Measurements from ENCODE around the gene FIG4.
"Not testable (repeated sequence)": the region's sequence is repeated elsewhere in the genome, so short reads cannot be mapped to it uniquely, and the experiment has no call there.

FIG4 gene

GRCh38 chr6:109713097-109713496 lies 22.0 kb downstream of the FIG4 start:
- Histone ChIP-seq H2AFZ (ENCODE audit: low read depth, low read length) (no peak overlapping the region), H3K4me3 (ENCODE audit: low read length) (no peak overlapping the region), H3K9me3 (ENCODE audit: low read length) (no peaks in the 10 kb centered on the region), H3K4me1 (ENCODE audit: insufficient read depth, low read length) (no peaks in the 10 kb centered on the region), H3K36me3 (ENCODE audit: insufficient read depth, low read length) (no peaks in the 10 kb centered on the region), H3K27me3 (ENCODE audit: insufficient read depth, low read length) (no peaks in the 10 kb centered on the region)

- Histone ChIP-seq H3K27me3 (ENCODE audit: insufficient read depth, low read length) (no peaks in the 10 kb centered on the region), H3K4me3 (ENCODE audit: low read length) (no peak overlapping the region), H3K9me3 (ENCODE audit: low read length) (no peaks in the 10 kb centered on the region), H3K36me3 (ENCODE audit: insufficient read depth, low read length) (peaks cover 2% of the 10 kb centered on the region), H3K4me1 (ENCODE audit: insufficient read depth, low read length) (no peaks in the 10 kb centered on the region), H2AFZ (ENCODE audit: low read depth, low read length) (no peak overlapping the region)
These were observed 23.1 kb downstream of the FIG4 start for GRCh38 chr6:109714166-109714565.

- no peaks in the 10 kb centered on the region for H3K9me3 ChIP-seq (ENCODE audit: low read length)
- H3K4me1 ChIP-seq (ENCODE audit: insufficient read depth, low read length) = no peaks in the 10 kb centered on the region
- no peak overlapping the region for H3K4me3 ChIP-seq (ENCODE audit: low read length)
- H3K27me3 ChIP-seq (ENCODE audit: insufficient read depth, low read length) = no peaks in the 10 kb centered on the region
- H2AFZ ChIP-seq (ENCODE audit: low read depth, low read length) = no peak overlapping the region
- H3K36me3 ChIP-seq (ENCODE audit: insufficient read depth, low read length) = peaks cover 4% of the 10 kb centered on the region
These were observed 23.5 kb downstream of the FIG4 start for GRCh38 chr6:109714611-109715010.

- no peak overlapping the region for H3K4me3 ChIP-seq (ENCODE audit: low read length)
- H2AFZ ChIP-seq (ENCODE audit: low read depth, low read length) = no peak overlapping the region
- no peaks in the 10 kb centered on the region for H3K9me3 ChIP-seq (ENCODE audit: low read length)
- no peaks in the 10 kb centered on the region for H3K27me3 ChIP-seq (ENCODE audit: insufficient read depth, low read length)
- H3K36me3 ChIP-seq (ENCODE audit: insufficient read depth, low read length) = peaks cover 4% of the 10 kb centered on the region
- no peaks in the 10 kb centered on the region for H3K4me1 ChIP-seq (ENCODE audit: insufficient read depth, low read length)
These were observed 24.5 kb downstream of the FIG4 start for GRCh38 chr6:109715616-109716015.

GRCh38 chr6:109717971-109718370 lies 26.9 kb downstream of the FIG4 start:
- Histone ChIP-seq H3K36me3 (ENCODE audit: insufficient read depth, low read length) (peaks cover 4% of the 10 kb centered on the region), H3K4me3 (ENCODE audit: low read length) (no peak overlapping the region), H3K9me3 (ENCODE audit: low read length) (no peaks in the 10 kb centered on the region), H2AFZ (ENCODE audit: low read depth, low read length) (no peak overlapping the region), H3K27me3 (ENCODE audit: insufficient read depth, low read length) (no peaks in the 10 kb centered on the region), H3K4me1 (ENCODE audit: insufficient read depth, low read length) (no peaks in the 10 kb centered on the region)

GRCh38 chr6:109718991-109719390 lies 27.9 kb downstream of the FIG4 start:
- H3K9me3 ChIP-seq (ENCODE audit: low read length) = no peaks in the 10 kb centered on the region
- no peaks in the 10 kb centered on the region for H3K27me3 ChIP-seq (ENCODE audit: insufficient read depth, low read length)
- no peak overlapping the region for H3K4me3 ChIP-seq (ENCODE audit: low read length)
- H2AFZ ChIP-seq (ENCODE audit: low read depth, low read length) = no peak overlapping the region
- H3K4me1 ChIP-seq (ENCODE audit: insufficient read depth, low read length) = no peaks in the 10 kb centered on the region
- peaks cover 4% of the 10 kb centered on the region for H3K36me3 ChIP-seq (ENCODE audit: insufficient read depth, low read length)

- no peak overlapping the region for H3K4me3 ChIP-seq (ENCODE audit: low read length)
- no peaks in the 10 kb centered on the region for H3K4me1 ChIP-seq (ENCODE audit: insufficient read depth, low read length)
- H2AFZ ChIP-seq (ENCODE audit: low read depth, low read length) = no peak overlapping the region
- H3K9me3 ChIP-seq (ENCODE audit: low read length) = no peaks in the 10 kb centered on the region
- H3K36me3 ChIP-seq (ENCODE audit: insufficient read depth, low read length) = peaks cover 4% of the 10 kb centered on the region
- H3K27me3 ChIP-seq (ENCODE audit: insufficient read depth, low read length) = no peaks in the 10 kb centered on the region
These were observed 29.2 kb downstream of the FIG4 start for GRCh38 chr6:109720311-109720710.

GRCh38 chr6:109722011-109722410 lies 30.9 kb downstream of the FIG4 start:
- H2AFZ ChIP-seq (ENCODE audit: low read depth, low read length) = no peak overlapping the region
- peaks cover 4% of the 10 kb centered on the region for H3K36me3 ChIP-seq (ENCODE audit: insufficient read depth, low read length)
- H3K4me3 ChIP-seq (ENCODE audit: low read length) = no peak overlapping the region
- no peaks in the 10 kb centered on the region for H3K9me3 ChIP-seq (ENCODE audit: low read length)
- no peaks in the 10 kb centered on the region for H3K4me1 ChIP-seq (ENCODE audit: insufficient read depth, low read length)
- H3K27me3 ChIP-seq (ENCODE audit: insufficient read depth, low read length) = no peaks in the 10 kb centered on the region

- Histone ChIP-seq H3K9me3 (ENCODE audit: low read length) (no peaks in the 10 kb centered on the region), H3K4me1 (ENCODE audit: insufficient read depth, low read length) (no peaks in the 10 kb centered on the region), H3K27me3 (ENCODE audit: insufficient read depth, low read length) (no peaks in the 10 kb centered on the region), H3K4me3 (ENCODE audit: low read length) (no peak overlapping the region), H3K36me3 (ENCODE audit: insufficient read depth, low read length) (peaks cover 4% of the 10 kb centered on the region), H2AFZ (ENCODE audit: low read depth, low read length) (no peak overlapping the region)
These were observed 31.6 kb downstream of the FIG4 start for GRCh38 chr6:109722564-109723254.

- H3K4me1 ChIP-seq (ENCODE audit: insufficient read depth, low read length); H2AFZ ChIP-seq (ENCODE audit: low read depth, low read length); H3K27me3 ChIP-seq (ENCODE audit: insufficient read depth, low read length); H3K36me3 ChIP-seq (ENCODE audit: insufficient read depth, low read length); H3K9me3 ChIP-seq (ENCODE audit: low read length); H3K4me3 ChIP-seq (ENCODE audit: low read length): not testable (repeated sequence)
These were observed 34.2 kb downstream of the FIG4 start for GRCh38 chr6:109725250-109725649.

GRCh38 chr6:109736273-109737025 lies 45.4 kb downstream of the FIG4 start:
- no peaks in the 10 kb centered on the region for H3K27me3 ChIP-seq (ENCODE audit: insufficient read depth, low read length)
- H3K4me1 ChIP-seq (ENCODE audit: insufficient read depth, low read length) = peaks cover 2% of the 10 kb centered on the region
- H3K36me3 ChIP-seq (ENCODE audit: insufficient read depth, low read length) = no peaks in the 10 kb centered on the region
- H2AFZ ChIP-seq (ENCODE audit: low read depth, low read length) = no peak overlapping the region
- H3K9me3 ChIP-seq (ENCODE audit: low read length) = no peaks in the 10 kb centered on the region
- H3K4me3 ChIP-seq (ENCODE audit: low read length) = no peak overlapping the region

GRCh38 chr6:109738255-109738654 lies 47.2 kb downstream of the FIG4 start:
- no peaks in the 10 kb centered on the region for H3K36me3 ChIP-seq (ENCODE audit: insufficient read depth, low read length)
- peaks cover 2% of the 10 kb centered on the region for H3K4me1 ChIP-seq (ENCODE audit: insufficient read depth, low read length)
- no peak overlapping the region for H2AFZ ChIP-seq (ENCODE audit: low read depth, low read length)
- H3K27me3 ChIP-seq (ENCODE audit: insufficient read depth, low read length) = no peaks in the 10 kb centered on the region
- no peak overlapping the region for H3K4me3 ChIP-seq (ENCODE audit: low read length)
- no peaks in the 10 kb centered on the region for H3K9me3 ChIP-seq (ENCODE audit: low read length)

GRCh38 chr6:109738667-109739066 lies 47.6 kb downstream of the FIG4 start:
- no peaks in the 10 kb centered on the region for H3K27me3 ChIP-seq (ENCODE audit: insufficient read depth, low read length)

More at GRCh38 chr6:109738667-109739066, 47.6 kb downstream of the FIG4 start:
- Histone ChIP-seq H3K9me3 (ENCODE audit: low read length) (no peaks in the 10 kb centered on the region), H3K4me3 (ENCODE audit: low read length) (no peak overlapping the region), H3K4me1 (ENCODE audit: insufficient read depth, low read length) (peaks cover 2% of the 10 kb centered on the region), H2AFZ (ENCODE audit: low read depth, low read length) (no peak overlapping the region), H3K36me3 (ENCODE audit: insufficient read depth, low read length) (peaks cover 3% of the 10 kb centered on the region)

Data from neuron (in vitro differentiated cells).